GM12878 (cell line): ENCODE data around the gene RADIL. TPM values are rescaled to one million over a fixed set of nuclear protein-coding genes. Genes with fewer than 3 reads are reported as not detected.

Experiments used
- ATAC-seq: fragments of 200-7000 bp; cut with Tn5 transposase; 3 replicates; pipeline ENCODE4 v1.9.1; 2020; ENCODE audit warnings: mild to moderate bottlenecking, moderate library complexity
- BruUV-seq: library from RNA; stranded (reverse); fragments of 400-500 nt; replicated peaks from 2 replicates; lab custom pipeline; 2021; lab: Mats Ljungman, UMichigan
- CTCF ChIA-PET: fragments of 300-600 bp; sonication (Branson Sonifier 250); formaldehyde crosslinking; extraction: SDS; loops from one replicate; lab custom pipeline; 2021; ENCODE audit warnings: inconsistent platforms; lab: Yijun Ruan, JAX
- POLR2A ChIA-PET: fragments of 350-600 bp; formaldehyde crosslinking; extraction: SDS; loops from one replicate; lab custom pipeline; 2021; ENCODE audit warnings: inconsistent platforms; lab: Charles Lee
- RAD21 ChIA-PET: fragments of 300-600 bp; sonication (Branson Sonifier 250); formaldehyde crosslinking; loops from one replicate; lab custom pipeline; 2023; ENCODE audit warnings: antibody characterized with exemption; ENCODE audit not compliant: unreplicated experiment; lab: Charles Lee
- SMC1A ChIA-PET: fragments of 300-600 bp; sonication (Branson Sonifier 250); formaldehyde crosslinking; loops from one replicate; lab custom pipeline; 2023; ENCODE audit not compliant: unreplicated experiment, uncharacterized antibody; lab: Charles Lee
- DNase-seq: peaks from one replicate; pipeline ENCODE4 v3.0.0-alpha.2; 2011; ENCODE audit warnings: low read depth, low spot score
- FAIRE-seq: peaks from 3 replicates; lab custom pipeline; 2011; peaks lifted over from hg19 to GRCh38; lab: Jason Lieb, UNC
- H2AFZ ChIP-seq: 2 replicates; pipeline ENCODE4 v1.6.0; 2011; ENCODE audit warnings: low read depth, low read length, control low read depth; ENCODE audit not compliant: control insufficient read depth
- H3K27ac ChIP-seq: 2 replicates; pipeline ENCODE4 v1.5.1; 2011; ENCODE audit warnings: control low read depth; ENCODE audit not compliant: control insufficient read depth, insufficient read depth
- H3K27me3 ChIP-seq, 2 experiments: replicated peaks in 1 of 2; 2 replicates each; pipeline versions ENCODE4 v1.6.0 to v1.6.1; 2011; ENCODE audit warnings: low read length in 1 of 2; ENCODE audit not compliant: control insufficient read depth in 2 of 2, insufficient read depth in 2 of 2
- H3K36me3 ChIP-seq, 2 experiments: 2 replicates each; pipeline ENCODE4 v1.5.1; 2011; ENCODE audit warnings: low read length in 1 of 2; ENCODE audit not compliant: control insufficient read depth in 2 of 2, insufficient read depth in 2 of 2
- H3K4me1 ChIP-seq: 2 replicates; pipeline ENCODE4 v1.6.1; 2011; ENCODE audit warnings: mild to moderate bottlenecking, low read length, moderate library complexity, mixed read lengths; ENCODE audit not compliant: control insufficient read depth, insufficient read depth
- H3K4me2 ChIP-seq: 2 replicates; pipeline ENCODE4 v1.6.0; 2011; ENCODE audit warnings: control low read depth; ENCODE audit not compliant: control insufficient read depth, insufficient read depth
- H3K4me3 ChIP-seq: fragments of 200-600 bp; sonication (generic); 2 replicates; pipeline ENCODE4 v1.5.1; 2016
- H3K79me2 ChIP-seq: 2 replicates; pipeline ENCODE4 v1.6.0; 2011; ENCODE audit warnings: low read length; ENCODE audit not compliant: control insufficient read depth, insufficient read depth
- H3K9ac ChIP-seq: 2 replicates; pipeline ENCODE4 v1.8.0; 2011; ENCODE audit warnings: low read length, control low read depth, mixed read lengths; ENCODE audit not compliant: control insufficient read depth, insufficient read depth
- H3K9me3 ChIP-seq: replicated peaks from 3 replicates; pipeline ENCODE4 v1.5.1; 2011; ENCODE audit warnings: mild to moderate bottlenecking, low read length; ENCODE audit not compliant: control insufficient read depth, insufficient read depth
- H4K20me1 ChIP-seq: 2 replicates; pipeline ENCODE4 v1.6.0; 2011; ENCODE audit not compliant: control insufficient read depth, insufficient read depth
- ASH2L ChIP-seq: fragments of 300-600, 200-600 bp; sonication (generic); IDR thresholded peaks from 2 replicates; pipeline ENCODE4 v1.6.1; 2017; ENCODE audit warnings: low read depth, mild to moderate bottlenecking, borderline replicate concordance
- BCL11A ChIP-seq: IDR thresholded peaks from 2 replicates; pipeline ENCODE4 v1.6.1; 2011; ENCODE audit warnings: low read depth, low read length
- BHLHE40 ChIP-seq, 2 experiments: fragments of 450-650 bp in 1 of 2; IDR thresholded peaks; 2 replicates each; pipeline ENCODE4 v1.6.1; 2011 to 2017; ENCODE audit warnings: low read depth in 2 of 2, borderline replicate concordance in 1 of 2, improper control_type of control experiment in 1 of 2, low read length in 1 of 2, mild to moderate bottlenecking in 1 of 2
- CHD4 ChIP-seq: fragments of 200-600 bp; sonication (generic); IDR thresholded peaks from 2 replicates; pipeline ENCODE4 v1.6.1; 2016; ENCODE audit warnings: mild to moderate bottlenecking
- CUX1 ChIP-seq: IDR thresholded peaks from 2 replicates; pipeline ENCODE4 v1.6.1; 2012; ENCODE audit warnings: improper control_type of control experiment, low read depth, low read length; ENCODE audit not compliant: insufficient replicate concordance
- DPF2 ChIP-seq: fragments of 450-650 bp; IDR thresholded peaks from 2 replicates; pipeline ENCODE4 v1.6.1; 2017; ENCODE audit warnings: mild to moderate bottlenecking
- EZH2 ChIP-seq: IDR thresholded peaks from 2 replicates; pipeline ENCODE4 v1.6.1; 2012; ENCODE audit warnings: low read depth, mild to moderate bottlenecking, control low read depth, inconsistent platforms, low read length, borderline replicate concordance; ENCODE audit not compliant: control insufficient read depth
- MYB ChIP-seq: fragments of 150-350 bp; IDR thresholded peaks from 2 replicates; pipeline ENCODE4 v1.6.1; 2014; ENCODE audit warnings: mild to moderate bottlenecking, low read depth, low read length, borderline replicate concordance
- NRF1 ChIP-seq: conservative IDR thresholded peaks from 2 replicates; pipeline ENCODE4 v1.6.1; 2011; ENCODE audit warnings: mild to moderate bottlenecking, low read depth, low read length, improper control_type of control experiment
- PAX5 ChIP-seq: IDR thresholded peaks from 2 replicates; pipeline ENCODE4 v1.6.1; 2011; ENCODE audit warnings: low read depth, low read length, borderline replicate concordance
- PKNOX1 ChIP-seq: fragments of 450-650 bp; IDR thresholded peaks from 2 replicates; pipeline ENCODE4 v1.6.1; 2016; ENCODE audit warnings: mild to moderate bottlenecking
- PML ChIP-seq: IDR thresholded peaks from 2 replicates; pipeline ENCODE4 v1.6.1; 2012; ENCODE audit warnings: low read length, inconsistent platforms
- SKIL ChIP-seq: fragments of 450-650 bp; IDR thresholded peaks from 2 replicates; pipeline ENCODE4 v1.6.1; 2017; ENCODE audit warnings: mild to moderate bottlenecking, low read depth, inconsistent platforms; ENCODE audit not compliant: poor library complexity, severe bottlenecking
- SMC3 ChIP-seq: IDR thresholded peaks from 2 replicates; pipeline ENCODE4 v1.6.1; 2011; ENCODE audit warnings: low read length, improper control_type of control experiment, borderline replicate concordance
- STAT1 ChIP-seq: fragments of 450-650 bp; conservative IDR thresholded peaks from 2 replicates; pipeline ENCODE4 v1.6.1; 2014; ENCODE audit warnings: antibody characterized with exemption, mild to moderate bottlenecking
- STAT3 ChIP-seq: IDR thresholded peaks from 2 replicates; pipeline ENCODE4 v1.6.1; 2011; ENCODE audit warnings: low read depth, low read length, improper control_type of control experiment
- YY1 ChIP-seq: IDR thresholded peaks from 2 replicates; pipeline ENCODE4 v1.6.1; 2011; ENCODE audit warnings: low read depth, mild to moderate bottlenecking, low read length
- ZNF207 ChIP-seq: fragments of 450-650 bp; IDR thresholded peaks from 2 replicates; pipeline ENCODE4 v1.6.1; 2014; ENCODE audit warnings: antibody characterized with exemption, mild to moderate bottlenecking, borderline replicate concordance
- WGBS: methylation state at CpG from one replicate; pipeline ENCODE4 v1.1.6; 2016; ENCODE audit warnings: low lambda C conversion rate; ENCODE audit not compliant: insufficient replicate concordance, insufficient coverage; ENCODE audit errors: missing lambda C conversion rate; 5-methylcytosine and 5-hydroxymethylcytosine counted together
- in situ Hi-C: fragments of 300-500 bp; cut with MboI; formaldehyde crosslinking; loops from 9 replicates; pipeline ENCODE4 v1.14.3; 2018; ENCODE audit warnings: mixed read lengths
- intact Hi-C: fragments of 100-400 bp; cut with micrococcal nuclease; formaldehyde crosslinking; loops from one replicate; pipeline ENCODE4 v1.14.2; 2022; ENCODE audit not compliant: unreplicated experiment
- polyA plus RNA-seq, 11 experiments: library from polyadenylated mRNA; depleted of rRNA in 4 of 11; unstranded in 6 of 11; stranded (reverse) in 5 of 11; fragments of >200 nt; fragmentation: Nextera tagmentation in 4 of 11; fragmentation: Illumina TruSeq in 1 of 11; extraction: Ambion mirVana in 4 of 11; extraction: Trizol in 1 of 11; gene quantifications; 1 replicate in 1 of 11; 2 replicates in 10 of 11; pipeline versions ENCODE4 v1.2.1 to v1.2.3, GENCODE V29; 2011 to 2016; ENCODE audit warnings: inconsistent platforms in 2 of 11, missing spikeins in 2 of 11, low read depth in 1 of 11
- total RNA-seq, 4 experiments: library from RNA; depleted of rRNA in 3 of 4; stranded (reverse); fragments of >200 nt in 3 of 4; fragmentation: Illumina TruSeq in 1 of 4; extraction: Trizol in 1 of 4; gene quantifications; 2 replicates each; pipeline versions ENCODE4 v1.2.1 to v1.2.3, GENCODE V29; 2013 to 2021

RADIL gene
- total and polyA plus RNA-seq, 10 of the 15 experiments (the other 5 are each of a cell fraction or from before 2014, with no cell fraction given), result 0.05 to 0.06 TPM; not detected in 8

GRCh38 chr7:4749798-4750197, 133.7 kb downstream of the RADIL start:
- TF ChIP-seq PKNOX1 (no peak), ASH2L (no peak), PAX5 (no peak), CUX1 (no peak), ZNF207 (no peak), BCL11A (no peak), YY1 (no peak), STAT1 (no peak), BHLHE40 (IDR thresholded peaks at IDR 0.05; ENCODE audit: borderline replicate concordance in 1 of 2, low read depth in 2 of 2, low read length in 1 of 2) (no peak), NRF1 (no peak), DPF2 (no peak), SMC3 (no peak), EZH2 (no peak), CHD4 (no peak), MYB (no peak), SKIL (no peak), STAT3 (no peak), PML (no peak)
- TF ChIP-seq, all 136 proteins: peak for 0
- H3K79me2 ChIP-seq, result peaks cover 14% of the 10 kb centered on the region
- peaks cover 16 to 17% of the 10 kb centered on the region in 2 experiments; a peak in 3 of 4 replicates for H3K36me3 ChIP-seq
- H3K4me3 ChIP-seq, result no peak overlapping the region
- no peak overlapping the region for H3K27ac ChIP-seq
- RAD21 ChIA-PET, result no interaction called here
- FAIRE-seq (no peak), DNase-seq (no peak), ATAC-seq (no peak)
- WGBS, result 96% methylated on average over 15 of the region's 15 CpGs
- SMC1A ChIA-PET, result interaction anchor here (0.6 kb wide), 1 partner anchor 37 kb away, joined by 3 read pairs; no protein-coding TSS in a partner anchor
- H4K20me1 ChIP-seq, result no peaks in the 10 kb centered on the region
- POLR2A ChIA-PET, result no interaction called here
- CTCF ChIA-PET, result interaction anchor here (0.6 kb wide), 2 partner anchors 65 to 1549 kb away, joined by 3 to 4 read pairs; no protein-coding TSS in a partner anchor
- no peak overlapping the region for H3K9ac ChIP-seq
- H3K9me3 ChIP-seq, result no peaks in the 10 kb centered on the region
- in situ Hi-C loops, result loop anchor here (5.0 kb wide), 1 partner anchor 62 kb away; no protein-coding TSS in a partner anchor
- H3K4me1 ChIP-seq, result peaks cover 36% of the 10 kb centered on the region
- BruUV-seq, result no TSS peak
- no peaks in the 10 kb centered on the region for H3K27me3 ChIP-seq
- H3K4me2 ChIP-seq, result no peak overlapping the region
- H2AFZ ChIP-seq, result no peak overlapping the region
- intact Hi-C loops, result no loop called here
